GM12875 (cell line): ENCODE data around the gene FNDC3A.

ENCODE experiments used
- H3K4me3 ChIP-seq: one replicate; pipeline ENCODE4 v1.5.1; 2011; ENCODE audit warnings: low read depth, low read length, control low read depth
- CTCF ChIP-seq: IDR thresholded peaks from 2 replicates; pipeline ENCODE4 v1.5.1; 2011; ENCODE audit warnings: low read depth, mild to moderate bottlenecking, control low read depth, inconsistent platforms, low read length, moderate library complexity, borderline replicate concordance; ENCODE audit not compliant: insufficient read depth

FNDC3A gene

GRCh38 chr13:49219647-49220035 lies 243.9 kb downstream of the FNDC3A start:
- H3K4me3 ChIP-seq = peak overlapping the region; percentile 1

GRCh38 chr13:49220036-49220855 lies 244.5 kb downstream of the FNDC3A start, which contains the start of gene MLNR:
MLNR (plus strand) TSS chr13:49220338; CDS start chr13:49220338, 0 bp downstream.
- TF ChIP-seq CTCF = peak; percentile 46; the same call in 1 of the 2 replicates
- H3K4me3 ChIP-seq = peak within 1 kb of the TSS; percentile 1

More at GRCh38 chr13:49219647-49220035, 243.9 kb downstream of the FNDC3A start:
- no peak for TF ChIP-seq CTCF

- TF ChIP-seq CTCF = no peak
- H3K4me3 ChIP-seq = no peak overlapping the region
These were observed 245.3 kb downstream of the FNDC3A start for GRCh38 chr13:49220856-49221589.

- no peak overlapping the region for H3K4me3 ChIP-seq
- no peak for TF ChIP-seq CTCF
These were observed 245.9 kb downstream of the FNDC3A start for GRCh38 chr13:49221590-49221965.

GRCh38 chr13:49225223-49226042 lies 249.7 kb downstream of the FNDC3A start:
- H3K4me3 ChIP-seq = no peak overlapping the region
- TF ChIP-seq CTCF = no peak

GRCh38 chr13:49226613-49227012 lies 250.9 kb downstream of the FNDC3A start:
- H3K4me3 ChIP-seq = no peak overlapping the region
- TF ChIP-seq CTCF = no peak
